ENCODE data around the gene CENPV. TPM values are rescaled to one million over a fixed set of nuclear protein-coding genes. Genes with fewer than 3 reads are reported as not detected.

Gene CENPV
- total RNA-seq, 2 experiments from 2014 or later, result 18.5 to 19.4 TPM

DNA sequence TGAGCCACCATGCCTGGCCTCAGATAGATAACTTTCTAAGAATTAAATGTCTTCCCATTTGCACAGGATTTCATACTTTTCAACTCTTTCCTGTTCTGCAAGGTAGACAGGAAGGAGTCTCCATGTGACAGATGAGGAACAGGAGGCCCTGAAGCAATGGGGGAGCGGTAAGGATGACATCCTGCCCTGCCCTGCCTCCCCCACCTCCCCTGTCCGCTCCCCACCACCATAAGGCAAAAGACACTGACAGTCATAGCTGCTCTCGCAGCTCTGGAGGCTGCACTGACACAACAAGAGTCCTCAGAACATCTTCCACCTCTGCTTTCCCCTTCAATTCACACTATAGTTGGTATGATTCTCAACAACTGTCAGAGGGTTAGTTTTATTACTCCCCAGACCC is 9.7 kb downstream of the CENPV start:
- no peaks in the 10 kb centered on the region for H3K4me1 ChIP-seq (ENCODE audit: insufficient read depth, low read length)
- H3K9me3 Mint-ChIP-seq, result no peaks in the 10 kb centered on the region
- no peak overlapping the region for H3K4me3 Mint-ChIP-seq
- peak overlapping the region; percentile 36 for H3K27ac Mint-ChIP-seq
- no peaks in the 10 kb centered on the region for H3K4me1 Mint-ChIP-seq (ENCODE audit: low read depth)
- H3K36me3 ChIP-seq (ENCODE audit: insufficient read depth, low read length), result peaks cover 12% of the 10 kb centered on the region
- ATAC-seq (ENCODE audit: poor library complexity), result no peak
- intact Hi-C loops (cut with DNase I, micrococcal nuclease), result no loop called here
- H3K27ac ChIP-seq (ENCODE audit: low read depth in 1 of 2, low read length in 2 of 2), result no peak overlapping the region
- DNase-seq, result no peak
- H3K9me3 ChIP-seq (ENCODE audit: control insufficient read depth in 1 of 2, insufficient read depth in 1 of 2, low read length in 2 of 2), result no peaks in the 10 kb centered on the region
- H3K36me3 Mint-ChIP-seq (ENCODE audit: low read depth), result peaks cover 39% of the 10 kb centered on the region
- ChIA-PET CTCF (no interaction called here), POLR2A (no interaction called here)
- H3K4me3 ChIP-seq (ENCODE audit: low read length), result no peak overlapping the region
- H3K27me3 ChIP-seq (ENCODE audit: control insufficient read depth in 1 of 2, insufficient read depth in 2 of 2, low read length in 2 of 2), result no peaks in the 10 kb centered on the region
- TF ChIP-seq, protein P1, sequence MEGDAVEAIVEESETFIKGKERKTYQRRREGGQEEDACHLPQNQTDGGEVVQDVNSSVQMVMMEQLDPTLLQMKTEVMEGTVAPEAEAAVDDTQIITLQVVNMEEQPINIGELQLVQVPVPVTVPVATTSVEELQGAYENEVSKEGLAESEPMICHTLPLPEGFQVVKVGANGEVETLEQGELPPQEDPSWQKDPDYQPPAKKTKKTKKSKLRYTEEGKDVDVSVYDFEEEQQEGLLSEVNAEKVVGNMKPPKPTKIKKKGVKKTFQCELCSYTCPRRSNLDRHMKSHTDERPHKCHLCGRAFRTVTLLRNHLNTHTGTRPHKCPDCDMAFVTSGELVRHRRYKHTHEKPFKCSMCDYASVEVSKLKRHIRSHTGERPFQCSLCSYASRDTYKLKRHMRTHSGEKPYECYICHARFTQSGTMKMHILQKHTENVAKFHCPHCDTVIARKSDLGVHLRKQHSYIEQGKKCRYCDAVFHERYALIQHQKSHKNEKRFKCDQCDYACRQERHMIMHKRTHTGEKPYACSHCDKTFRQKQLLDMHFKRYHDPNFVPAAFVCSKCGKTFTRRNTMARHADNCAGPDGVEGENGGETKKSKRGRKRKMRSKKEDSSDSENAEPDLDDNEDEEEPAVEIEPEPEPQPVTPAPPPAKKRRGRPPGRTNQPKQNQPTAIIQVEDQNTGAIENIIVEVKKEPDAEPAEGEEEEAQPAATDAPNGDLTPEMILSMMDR (IDR thresholded peaks at IDR 0.05), result no peak
- no peaks in the 10 kb centered on the region for H3K27me3 Mint-ChIP-seq

DNA sequence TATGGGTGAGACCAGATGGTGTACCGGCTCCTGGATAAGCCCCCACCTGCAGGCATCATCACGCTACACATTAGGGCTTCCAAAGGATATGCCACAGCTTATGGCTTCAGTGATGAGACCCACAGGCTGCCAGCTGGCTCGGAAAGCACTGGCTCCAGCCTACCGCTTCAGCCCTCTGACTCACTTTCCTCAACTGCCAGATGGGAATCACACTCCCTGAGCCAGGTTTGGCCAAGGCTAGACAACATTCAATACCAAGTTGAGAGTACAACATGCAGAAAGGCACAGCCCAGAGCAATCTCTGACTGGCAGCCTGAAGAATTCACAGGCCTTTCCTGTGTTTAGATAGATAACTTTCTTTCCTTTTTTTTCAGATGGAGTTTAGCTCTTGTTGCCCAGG is 10.3 kb downstream of the CENPV start:
- Histone ChIP-seq H3K4me3 (ENCODE audit: low read length) (no peak overlapping the region), H3K4me1 (ENCODE audit: insufficient read depth, low read length) (no peaks in the 10 kb centered on the region), H3K9me3 (ENCODE audit: control insufficient read depth in 1 of 2, insufficient read depth in 1 of 2, low read length in 2 of 2) (no peaks in the 10 kb centered on the region), H3K27ac (ENCODE audit: low read depth in 1 of 2, low read length in 2 of 2) (no peak overlapping the region), H3K36me3 (ENCODE audit: insufficient read depth, low read length) (peaks cover 9% of the 10 kb centered on the region), H3K27me3 (ENCODE audit: control insufficient read depth in 1 of 2, insufficient read depth in 2 of 2, low read length in 2 of 2) (no peaks in the 10 kb centered on the region)
- TF ChIP-seq, protein P1 (IDR thresholded peaks at IDR 0.05), result no peak
- ATAC-seq (ENCODE audit: poor library complexity), result no peak
- H3K4me3 Mint-ChIP-seq, result no peak overlapping the region
- H3K9me3 Mint-ChIP-seq, result no peaks in the 10 kb centered on the region
- CTCF ChIA-PET, result no interaction called here
- intact Hi-C loops (cut with DNase I, micrococcal nuclease), result no loop called here
- H3K27ac Mint-ChIP-seq, result no peak overlapping the region
- POLR2A ChIA-PET, result no interaction called here
- H3K4me1 Mint-ChIP-seq (ENCODE audit: low read depth), result no peaks in the 10 kb centered on the region
- DNase-seq, result no peak
- H3K27me3 Mint-ChIP-seq, result no peaks in the 10 kb centered on the region
- peaks cover 39% of the 10 kb centered on the region for H3K36me3 Mint-ChIP-seq (ENCODE audit: low read depth)

DNA sequence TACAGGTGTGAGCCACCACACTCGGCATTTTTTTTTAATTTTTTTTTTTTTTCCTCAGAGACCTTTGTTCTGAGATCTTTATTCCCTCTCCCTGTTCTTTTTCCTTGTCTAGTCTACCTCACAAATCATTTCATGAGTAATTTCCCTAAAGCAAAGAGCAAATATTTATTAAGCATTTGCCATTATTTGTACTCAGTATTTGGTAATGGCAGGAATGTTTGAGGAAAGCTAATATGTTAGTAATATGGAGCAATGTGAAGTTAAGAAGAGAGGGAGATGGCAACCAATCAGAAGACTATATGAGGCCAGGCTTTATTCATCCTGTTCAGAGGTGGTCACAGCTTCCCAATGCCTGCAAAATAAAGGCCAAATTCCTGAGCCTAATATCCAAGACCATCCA is 13.3 kb downstream of the CENPV start:
- Histone ChIP-seq H3K27ac (ENCODE audit: low read depth in 1 of 2, low read length in 2 of 2) (no peak overlapping the region), H3K4me3 (ENCODE audit: low read length) (no peak overlapping the region), H3K27me3 (ENCODE audit: control insufficient read depth in 1 of 2, insufficient read depth in 2 of 2, low read length in 2 of 2) (no peaks in the 10 kb centered on the region), H3K4me1 (ENCODE audit: insufficient read depth, low read length) (no peaks in the 10 kb centered on the region), H3K9me3 (ENCODE audit: control insufficient read depth in 1 of 2, insufficient read depth in 1 of 2, low read length in 2 of 2) (no peaks in the 10 kb centered on the region), H3K36me3 (ENCODE audit: insufficient read depth, low read length) (peaks cover 9% of the 10 kb centered on the region)
- POLR2A ChIA-PET, result interaction anchor here (0.6 kb wide), 1 partner anchor 12 kb away, joined by 4 read pairs; no protein-coding TSS in a partner anchor
- Mint-ChIP-seq H3K27me3 (no peaks in the 10 kb centered on the region), H3K4me1 (ENCODE audit: low read depth) (no peaks in the 10 kb centered on the region), H3K27ac (no peak overlapping the region), H3K9me3 (no peaks in the 10 kb centered on the region), H3K36me3 (ENCODE audit: low read depth) (peaks cover 22% of the 10 kb centered on the region), H3K4me3 (no peak overlapping the region)
- TF ChIP-seq, protein P1 (IDR thresholded peaks at IDR 0.05), result no peak
- intact Hi-C loops (cut with DNase I, micrococcal nuclease), result no loop called here
- DNase-seq, result no peak
- CTCF ChIA-PET, result no interaction called here
- no peak for ATAC-seq (ENCODE audit: poor library complexity)

All from CD4-positive, alpha-beta T cell (primary cell).